AG20443 (cell line): ENCODE results near the gene MYMK.

ENCODE experiments used
- DNase-seq: peaks from one replicate; pipeline ENCODE4 v3.0.0; 2012; ENCODE audit warnings: low spot score, mixed read lengths

The MYMK gene

DNA sequence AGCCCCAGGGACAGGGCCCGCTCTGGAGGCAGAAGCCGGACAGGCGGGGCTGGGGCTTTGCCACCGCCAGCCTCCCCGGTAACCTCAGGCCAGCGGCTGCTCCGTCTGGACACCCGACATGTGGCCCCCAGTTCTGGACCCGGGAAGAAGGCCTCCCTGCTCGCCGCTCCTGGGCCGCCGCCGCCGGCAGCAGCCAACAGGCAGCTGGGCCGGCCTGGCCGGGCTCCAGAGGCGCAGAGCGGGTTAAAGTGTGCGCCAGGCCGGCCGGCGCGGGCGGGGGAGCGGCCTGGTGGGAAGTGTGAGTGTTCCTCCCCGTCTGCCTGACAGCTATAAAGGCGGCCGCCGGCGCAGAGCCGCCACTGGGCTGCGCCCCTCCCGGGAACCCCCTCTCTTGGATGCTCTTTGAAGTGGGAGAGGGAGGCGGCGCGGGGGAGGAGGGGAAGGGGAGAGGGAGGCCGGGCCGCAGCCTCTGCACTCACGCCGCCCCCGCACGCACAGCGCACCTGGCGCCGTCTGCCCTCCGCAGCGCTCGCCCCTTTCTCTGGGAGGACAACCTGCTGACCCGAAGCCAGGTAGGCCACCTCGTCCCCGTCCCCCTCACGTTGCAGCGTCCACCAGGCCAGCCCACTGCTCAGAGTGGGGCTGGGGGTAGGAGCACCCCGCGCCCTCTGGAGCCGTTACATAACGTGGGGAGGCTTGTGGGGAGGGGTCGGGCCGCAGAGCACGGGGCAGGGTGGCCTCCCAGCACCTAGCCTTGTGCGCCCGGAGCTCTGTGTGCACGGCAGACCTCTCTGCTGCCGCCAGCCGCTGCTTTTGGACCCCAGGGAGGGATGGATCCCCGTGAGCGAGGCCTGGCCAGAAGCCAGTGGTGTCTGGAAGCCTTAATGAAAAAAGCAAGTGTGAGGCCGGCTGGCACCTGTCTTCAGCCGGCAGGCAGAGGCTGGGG, 9.9 kb upstream of the MYMK start, which contains the start of gene ADAMTSL2:
Gene ADAMTSL2, plus strand, starts transcription at position 359 of the 946 bp plus-strand sequence. CDS start 2,009 bp downstream, outside the sequence.
- DNase-seq = peak; percentile 75

DNA sequence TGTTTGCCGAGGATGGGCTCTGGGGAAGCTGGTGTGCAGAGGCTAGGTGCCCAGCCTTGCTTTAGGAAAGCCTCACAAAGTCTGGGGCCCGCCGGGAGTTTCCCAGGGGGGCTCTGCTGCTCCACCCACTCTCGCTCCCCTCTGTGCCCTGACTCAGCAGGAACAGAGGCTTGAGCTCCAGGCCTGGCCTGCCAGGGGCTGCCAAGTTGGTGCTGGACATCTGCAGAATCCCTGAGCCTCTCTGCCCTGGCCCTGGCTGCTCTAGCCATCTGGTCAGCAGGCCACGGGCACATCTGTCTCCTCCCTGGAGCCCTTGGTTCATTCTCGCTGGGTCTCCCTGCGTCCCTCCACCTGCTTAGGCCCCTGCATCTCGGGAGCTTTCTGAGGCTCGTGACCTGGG, 9.1 kb upstream of the MYMK start:
- DNase-seq = peak; percentile 38

- DNase-seq = peak; percentile 57
Observed at GRCh38 chr9:133532937-133533668, 8.3 kb upstream of the MYMK start.

DNA sequence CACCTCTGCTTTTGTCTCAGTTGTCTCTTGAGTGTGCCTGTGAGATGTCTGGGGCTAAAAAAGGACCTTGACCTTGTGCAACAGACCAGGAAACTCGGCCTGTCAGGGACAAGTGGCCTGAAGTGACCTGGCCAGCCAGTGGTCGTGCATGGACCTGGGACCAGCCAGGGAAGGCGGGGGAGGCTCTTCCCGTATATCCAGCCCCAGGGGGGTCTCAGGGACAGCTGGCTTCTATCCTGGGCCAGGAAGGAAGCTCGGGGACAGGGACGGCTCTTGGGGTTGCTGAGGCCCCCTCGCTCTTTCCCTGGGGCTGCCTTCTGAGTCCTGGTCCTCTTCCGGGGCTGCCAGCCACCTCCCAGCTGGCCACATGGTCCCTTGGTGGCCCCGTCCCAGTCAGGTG, 6.5 kb upstream of the MYMK start:
- no peak for DNase-seq

GRCh38 chr9:133529874-133530273, 5.1 kb upstream of the MYMK start:
- no peak for DNase-seq

GRCh38 chr9:133529457-133529856, 4.7 kb upstream of the MYMK start:
- no peak for DNase-seq

- no peak for DNase-seq
Observed at GRCh38 chr9:133528876-133529241, 4.1 kb upstream of the MYMK start.

DNA sequence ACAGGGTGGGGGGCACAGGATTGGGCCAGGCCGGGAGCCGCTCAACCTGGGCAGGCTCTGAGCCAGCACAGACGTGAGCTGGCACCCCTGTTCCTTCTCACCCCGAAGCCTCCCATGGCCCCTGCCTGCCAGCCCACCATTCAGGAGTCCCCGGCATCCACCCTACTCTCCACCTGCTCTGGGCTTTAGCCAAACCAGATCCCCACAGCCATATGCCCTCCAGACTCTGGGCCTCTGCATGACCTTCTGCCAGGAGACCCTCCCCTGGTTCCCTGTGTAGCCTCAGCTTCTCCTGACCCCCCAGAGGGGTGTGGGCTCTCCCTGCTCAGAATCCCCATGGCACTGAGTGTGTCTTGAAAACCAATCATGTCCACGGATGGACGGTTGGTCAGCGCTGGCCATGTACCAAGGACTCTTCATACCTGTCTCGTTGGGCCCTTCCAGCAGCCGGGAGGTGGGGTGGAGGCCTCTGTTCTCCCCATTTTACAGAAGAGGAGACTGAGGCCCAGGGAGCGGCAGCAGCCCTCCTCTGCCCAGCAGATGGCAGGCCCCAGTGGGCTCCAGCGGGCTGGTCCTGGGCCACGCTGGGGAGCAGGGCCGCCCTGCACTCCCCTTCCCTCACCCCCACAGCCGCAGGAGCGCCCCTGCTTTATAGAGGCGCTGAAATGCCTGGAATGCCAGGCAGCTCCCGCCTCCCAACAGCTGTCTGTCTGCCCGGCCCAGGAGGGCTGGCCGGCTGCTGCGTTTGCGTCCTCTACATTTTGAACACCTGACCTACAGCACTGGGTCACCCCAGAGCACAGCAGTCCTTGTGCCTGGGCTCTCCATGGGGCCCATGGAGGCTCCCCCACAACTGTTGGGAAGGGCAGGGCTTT, 3.5 kb upstream of the MYMK start:
- DNase-seq = no peak

- DNase-seq = no peak
Observed at GRCh38 chr9:133527444-133527920, 2.7 kb upstream of the MYMK start.

DNA sequence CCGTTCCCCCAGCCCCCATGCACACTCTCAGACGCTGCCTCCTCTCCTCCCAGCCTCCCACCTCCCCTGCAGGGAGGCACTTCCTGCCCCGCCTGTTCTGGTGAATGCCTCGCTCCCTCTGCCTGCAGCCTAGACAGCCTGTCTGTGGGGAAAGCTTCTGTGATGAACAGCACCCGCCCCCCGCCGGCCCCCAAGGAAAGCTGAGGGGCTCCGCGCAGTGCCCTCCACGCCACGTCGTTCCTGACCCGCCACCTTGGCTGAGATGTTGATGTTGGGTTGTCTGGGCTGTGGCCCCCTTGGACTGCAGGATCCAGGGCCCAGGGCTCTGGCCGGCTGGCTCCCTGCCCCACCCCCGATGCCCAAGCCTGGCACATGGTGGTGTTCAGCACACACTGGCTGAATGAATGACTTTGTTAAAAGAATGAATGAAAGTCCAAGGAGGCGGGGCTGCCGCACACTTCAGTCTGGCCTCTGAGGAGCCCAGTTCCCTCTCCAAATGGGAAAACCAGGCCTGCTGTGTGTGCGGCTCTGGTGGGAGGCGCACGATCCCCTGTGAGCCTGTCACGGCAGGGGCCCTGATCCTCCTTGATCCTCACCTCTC, 2.1 kb upstream of the MYMK start:
- no peak for DNase-seq

DNA sequence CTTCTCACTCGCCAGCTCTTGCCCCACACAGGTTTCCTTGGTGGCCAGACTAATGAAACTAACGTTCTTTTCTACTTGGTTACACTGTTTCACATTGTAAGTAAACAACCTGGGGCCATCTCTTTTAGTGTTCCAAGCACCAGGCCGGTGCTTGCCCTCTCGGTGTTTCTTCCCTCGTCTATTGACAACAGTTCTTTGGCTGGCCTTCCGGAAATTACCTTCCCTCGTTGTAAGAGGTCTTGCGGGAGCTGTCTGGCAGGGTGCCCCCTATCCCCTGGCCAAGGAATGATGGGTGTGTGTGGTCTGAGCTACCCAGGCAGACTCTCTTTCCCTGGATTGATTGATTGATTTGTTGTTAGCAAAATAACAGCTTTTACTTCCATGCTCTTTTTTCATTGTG, 918 bp upstream of the MYMK start:
- no peak for DNase-seq

GRCh38 chr9:133524146-133524545, 613 bp downstream of the MYMK start:
- DNase-seq = no peak

GRCh38 chr9:133523106-133523505, 1.7 kb downstream of the MYMK start:
- no peak for DNase-seq

GRCh38 chr9:133522073-133522910, 2.5 kb downstream of the MYMK start:
- DNase-seq = no peak

- no peak for DNase-seq
Observed at GRCh38 chr9:133521122-133522072, 3.4 kb downstream of the MYMK start.

- no peak for DNase-seq
Observed at GRCh38 chr9:133520121-133520835, 4.5 kb downstream of the MYMK start.

GRCh38 chr9:133519693-133520092, 5.1 kb downstream of the MYMK start:
- DNase-seq = no peak

GRCh38 chr9:133518706-133519449, 5.9 kb downstream of the MYMK start:
- DNase-seq = no peak
